ENCODE measurements around the gene PHLPP1.

Gene PHLPP1

DNA sequence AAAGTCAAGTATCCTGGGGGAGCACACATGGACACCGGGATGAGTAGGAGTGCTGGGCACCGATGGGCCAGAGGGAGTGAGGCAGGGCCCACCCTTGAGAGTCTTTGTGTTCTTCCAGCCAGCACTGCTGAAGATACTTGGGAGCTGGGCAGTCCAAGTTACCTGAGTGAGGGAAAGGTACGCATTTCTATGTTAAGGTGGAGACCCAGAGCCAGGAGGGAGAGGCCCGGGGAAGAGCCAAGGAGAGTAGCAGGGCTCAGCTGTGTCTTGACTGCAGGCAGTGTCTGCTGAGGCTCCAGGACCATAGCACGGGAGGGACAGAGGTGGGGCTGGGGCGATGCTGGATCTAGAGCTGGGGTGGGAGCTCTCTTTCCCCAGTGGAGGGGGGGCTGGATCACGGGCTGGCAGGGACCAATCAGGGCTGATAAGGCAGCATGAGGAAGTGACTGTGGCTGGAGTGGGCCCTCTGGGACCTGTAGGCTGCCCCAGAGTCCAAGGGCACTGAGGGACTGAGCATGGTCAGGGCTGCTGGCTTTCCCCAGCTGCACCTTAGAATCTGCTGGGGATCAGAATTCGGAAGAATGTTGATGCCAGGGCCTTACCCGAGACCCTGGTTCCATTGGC, 289.2 kb downstream of the PHLPP1 start:
- H2BK15ac ChIP-seq (ENCODE audit: low read length): no peak overlapping the region
- H2BK120ac ChIP-seq (ENCODE audit: low read depth, low read length): no peak overlapping the region
- no peak overlapping the region for H3K4me2 ChIP-seq (ENCODE audit: insufficient read depth, low read length, poor library complexity, severe bottlenecking)
- H3K79me1 ChIP-seq (ENCODE audit: low read depth, low read length): no peaks in the 10 kb centered on the region
- H2AK5ac ChIP-seq (ENCODE audit: low read depth, low read length): no peak overlapping the region
- H3K23ac ChIP-seq (ENCODE audit: low read depth, low read length, poor library complexity): no peak overlapping the region
- H3K9me3 ChIP-seq (replicated peaks in 1 of 2; ENCODE audit: control insufficient read depth in 2 of 2, insufficient read depth in 1 of 2, low read depth in 1 of 2, low read length in 2 of 2): no peaks in the 10 kb centered on the region
- no peak overlapping the region for H3K9ac ChIP-seq (ENCODE audit: low read depth, low read length, poor library complexity)
- H3K36me3 ChIP-seq (replicated peaks in 1 of 2; ENCODE audit: control insufficient read depth in 2 of 2, insufficient read depth in 2 of 2, low read length in 2 of 2): no peaks in the 10 kb centered on the region
- H3K18ac ChIP-seq (ENCODE audit: low read length): no peak overlapping the region
- DNase-seq (ENCODE audit: low spot score): no peak
- H4K8ac ChIP-seq (ENCODE audit: low read depth, low read length): no peak overlapping the region
- no peak overlapping the region for H4K91ac ChIP-seq (ENCODE audit: low read depth, low read length, poor library complexity)
- WGBS, 2 donors (ENCODE audit: extremely low coverage in 2 of 2, insufficient read length in 2 of 2, insufficient replicate concordance in 1 of 2): no CpG with 5 or more reads among the region's 9 CpGs
- H3K14ac ChIP-seq (ENCODE audit: low read length): no peak overlapping the region
- H2BK5ac ChIP-seq (ENCODE audit: low read length): no peak overlapping the region
- H2AFZ ChIP-seq (ENCODE audit: low read length): no peak overlapping the region
- no peaks in the 10 kb centered on the region for H3K4me1 ChIP-seq (ENCODE audit: control insufficient read depth in 2 of 2, insufficient read depth in 1 of 2, low read depth in 1 of 2, low read length in 2 of 2)
- no peak overlapping the region for H2BK12ac ChIP-seq (ENCODE audit: low read length)
- H3K4me3 ChIP-seq (ENCODE audit: low read length in 2 of 2): no peak overlapping the region
- no peak overlapping the region for H3K4ac ChIP-seq (ENCODE audit: low read length)
- H3K27ac ChIP-seq (replicated peaks; ENCODE audit: low read length): no peak overlapping the region
- peaks cover 0 to 3% (median 0%) of the 10 kb centered on the region in 3 experiments for H3K27me3 ChIP-seq (ENCODE audit: control insufficient read depth in 3 of 3, insufficient read depth in 3 of 3, low read depth in 1 of 3, low read length in 3 of 3)

DNA sequence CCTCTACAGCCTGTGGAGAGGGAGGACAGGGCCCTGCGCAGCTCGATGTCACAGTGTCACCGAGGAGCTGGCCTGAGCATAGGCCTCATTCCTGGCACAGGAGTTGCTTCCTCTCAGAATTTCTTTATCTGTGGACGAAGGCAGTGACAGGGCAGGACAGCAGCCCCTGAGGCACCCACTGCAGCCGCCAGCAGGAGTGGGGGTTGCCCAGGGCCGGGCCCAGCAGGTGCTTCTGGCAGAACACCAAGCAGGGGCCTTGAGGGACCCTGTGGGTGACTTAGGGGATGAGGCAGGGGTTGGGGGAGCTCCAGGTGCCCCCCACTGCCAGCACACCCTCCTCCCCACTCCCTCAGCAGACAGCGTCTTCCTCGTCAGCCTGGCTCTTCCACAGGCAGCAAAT, 290.0 kb downstream of the PHLPP1 start:
- Histone ChIP-seq H2AK5ac (ENCODE audit: low read depth, low read length) (peak overlapping the region; percentile 67), H3K36me3 (replicated peaks in 1 of 2; ENCODE audit: control insufficient read depth in 2 of 2, insufficient read depth in 2 of 2, low read length in 2 of 2) (no peaks in the 10 kb centered on the region), H2BK5ac (ENCODE audit: low read length) (no peak overlapping the region), H3K4me1 (ENCODE audit: control insufficient read depth in 2 of 2, insufficient read depth in 1 of 2, low read depth in 1 of 2, low read length in 2 of 2) (no peaks in the 10 kb centered on the region), H2BK120ac (ENCODE audit: low read depth, low read length) (no peak overlapping the region), H3K4me2 (ENCODE audit: insufficient read depth, low read length, poor library complexity, severe bottlenecking) (no peak overlapping the region), H3K27me3 (ENCODE audit: control insufficient read depth in 3 of 3, insufficient read depth in 3 of 3, low read depth in 1 of 3, low read length in 3 of 3) (peaks cover 0 to 3% (median 0%) of the 10 kb centered on the region in 3 experiments), H2BK15ac (ENCODE audit: low read length) (no peak overlapping the region), H2BK12ac (ENCODE audit: low read length) (no peak overlapping the region), H2AFZ (ENCODE audit: low read length) (no peak overlapping the region), H4K91ac (ENCODE audit: low read depth, low read length, poor library complexity) (peak overlapping the region; percentile 5), H3K23ac (ENCODE audit: low read depth, low read length, poor library complexity) (no peak overlapping the region), H3K4me3 (ENCODE audit: low read length in 2 of 2) (no peak overlapping the region), H3K14ac (ENCODE audit: low read length) (no peak overlapping the region), H3K18ac (ENCODE audit: low read length) (no peak overlapping the region), H3K79me1 (ENCODE audit: low read depth, low read length) (no peaks in the 10 kb centered on the region), H3K27ac (replicated peaks; ENCODE audit: low read length) (no peak overlapping the region), H4K8ac (ENCODE audit: low read depth, low read length) (no peak overlapping the region), H3K4ac (ENCODE audit: low read length) (peak overlapping the region; percentile 4), H3K9ac (ENCODE audit: low read depth, low read length, poor library complexity) (no peak overlapping the region), H3K9me3 (replicated peaks in 1 of 2; ENCODE audit: control insufficient read depth in 2 of 2, insufficient read depth in 1 of 2, low read depth in 1 of 2, low read length in 2 of 2) (no peaks in the 10 kb centered on the region)
- no peak for DNase-seq (ENCODE audit: low spot score)
- WGBS, 2 donors (ENCODE audit: extremely low coverage in 2 of 2, insufficient read length in 2 of 2, insufficient replicate concordance in 1 of 2): no CpG with 5 or more reads among the region's 8 CpGs

DNA sequence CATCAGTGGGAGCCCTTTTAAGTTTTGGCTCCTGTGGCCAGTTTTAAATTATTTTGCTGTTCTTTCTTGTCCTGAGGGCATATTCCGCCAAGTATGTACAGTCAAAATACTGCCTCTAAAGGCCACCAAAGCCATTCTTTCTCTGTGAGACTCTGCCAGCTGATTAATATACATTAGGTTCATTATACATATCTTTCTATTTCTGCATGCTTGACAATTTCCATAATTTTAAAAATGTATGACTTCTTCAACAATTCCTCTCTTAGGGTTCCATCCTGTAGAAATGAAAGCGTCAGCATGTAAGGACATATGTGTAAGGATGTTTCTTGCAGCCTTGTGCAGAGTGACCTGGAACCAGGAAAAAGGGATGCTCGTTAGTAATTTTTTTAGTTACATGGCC, 291.9 kb downstream of the PHLPP1 start:
- DNase-seq (ENCODE audit: low spot score): no peak
- Histone ChIP-seq H3K79me1 (ENCODE audit: low read depth, low read length) (no peaks in the 10 kb centered on the region), H3K9ac (ENCODE audit: low read depth, low read length, poor library complexity) (no peak overlapping the region), H2BK5ac (ENCODE audit: low read length) (no peak overlapping the region), H2BK120ac (ENCODE audit: low read depth, low read length) (no peak overlapping the region), H3K27me3 (ENCODE audit: control insufficient read depth in 3 of 3, insufficient read depth in 3 of 3, low read depth in 1 of 3, low read length in 3 of 3) (peaks cover 0 to 3% (median 0%) of the 10 kb centered on the region in 3 experiments), H2AK5ac (ENCODE audit: low read depth, low read length) (no peak overlapping the region), H2BK12ac (ENCODE audit: low read length) (no peak overlapping the region), H3K4me3 (ENCODE audit: low read length in 2 of 2) (no peak overlapping the region), H4K91ac (ENCODE audit: low read depth, low read length, poor library complexity) (no peak overlapping the region), H2BK15ac (ENCODE audit: low read length) (no peak overlapping the region), H3K4ac (ENCODE audit: low read length) (no peak overlapping the region), H3K23ac (ENCODE audit: low read depth, low read length, poor library complexity) (no peak overlapping the region), H2AFZ (ENCODE audit: low read length) (no peak overlapping the region), H3K14ac (ENCODE audit: low read length) (no peak overlapping the region), H3K27ac (replicated peaks; ENCODE audit: low read length) (no peak overlapping the region), H3K9me3 (replicated peaks in 1 of 2; ENCODE audit: control insufficient read depth in 2 of 2, insufficient read depth in 1 of 2, low read depth in 1 of 2, low read length in 2 of 2) (peaks cover 0 to 3% of the 10 kb centered on the region in 2 donors), H3K18ac (ENCODE audit: low read length) (no peak overlapping the region), H4K8ac (ENCODE audit: low read depth, low read length) (no peak overlapping the region), H3K36me3 (replicated peaks in 1 of 2; ENCODE audit: control insufficient read depth in 2 of 2, insufficient read depth in 2 of 2, low read length in 2 of 2) (no peaks in the 10 kb centered on the region), H3K4me1 (ENCODE audit: control insufficient read depth in 2 of 2, insufficient read depth in 1 of 2, low read depth in 1 of 2, low read length in 2 of 2) (no peaks in the 10 kb centered on the region), H3K4me2 (ENCODE audit: insufficient read depth, low read length, poor library complexity, severe bottlenecking) (no peak overlapping the region)
- no CpG with 5 or more reads among the region's 3 CpGs for WGBS, 2 donors (ENCODE audit: extremely low coverage in 2 of 2, insufficient read length in 2 of 2, insufficient replicate concordance in 1 of 2)

DNA sequence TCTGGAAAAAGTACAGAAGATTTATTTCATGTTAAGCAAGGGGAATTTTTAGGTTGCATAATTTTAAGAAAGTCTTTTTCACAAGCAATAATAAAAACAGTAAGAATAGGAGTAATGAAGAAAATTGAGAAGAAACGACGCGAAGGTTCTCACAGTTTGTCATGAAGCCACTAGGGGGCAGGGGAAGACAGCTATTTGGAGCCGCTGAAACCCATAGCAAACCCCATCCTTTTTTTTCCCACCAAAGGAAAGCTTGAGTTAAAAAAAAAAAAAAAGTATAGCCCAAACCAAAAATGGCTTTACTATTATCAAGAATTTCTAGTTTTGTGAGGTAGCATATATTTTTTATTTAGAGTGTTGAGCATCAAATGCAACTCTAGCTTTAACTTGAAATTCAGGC, 300.9 kb downstream of the PHLPP1 start:
- Histone ChIP-seq H2BK5ac (ENCODE audit: low read length) (no peak overlapping the region), H3K14ac (ENCODE audit: low read length) (no peak overlapping the region), H3K4me2 (ENCODE audit: insufficient read depth, low read length, poor library complexity, severe bottlenecking) (no peak overlapping the region), H2AFZ (ENCODE audit: low read length) (no peak overlapping the region), H3K4me1 (ENCODE audit: control insufficient read depth in 2 of 2, insufficient read depth in 1 of 2, low read depth in 1 of 2, low read length in 2 of 2) (no peaks in the 10 kb centered on the region), H4K8ac (ENCODE audit: low read depth, low read length) (no peak overlapping the region), H3K18ac (ENCODE audit: low read length) (no peak overlapping the region), H2AK5ac (ENCODE audit: low read depth, low read length) (no peak overlapping the region), H2BK12ac (ENCODE audit: low read length) (no peak overlapping the region), H3K4me3 (ENCODE audit: low read length in 2 of 2) (no peak overlapping the region), H2BK15ac (ENCODE audit: low read length) (no peak overlapping the region), H3K27ac (replicated peaks; ENCODE audit: low read length) (no peak overlapping the region), H3K4ac (ENCODE audit: low read length) (no peak overlapping the region), H3K79me1 (ENCODE audit: low read depth, low read length) (no peaks in the 10 kb centered on the region), H3K27me3 (ENCODE audit: control insufficient read depth in 3 of 3, insufficient read depth in 3 of 3, low read depth in 1 of 3, low read length in 3 of 3) (no peaks in the 10 kb centered on the region), H3K9ac (ENCODE audit: low read depth, low read length, poor library complexity) (no peak overlapping the region), H4K91ac (ENCODE audit: low read depth, low read length, poor library complexity) (no peak overlapping the region), H2BK120ac (ENCODE audit: low read depth, low read length) (no peak overlapping the region), H3K36me3 (replicated peaks in 1 of 2; ENCODE audit: control insufficient read depth in 2 of 2, insufficient read depth in 2 of 2, low read length in 2 of 2) (no peaks in the 10 kb centered on the region), H3K23ac (ENCODE audit: low read depth, low read length, poor library complexity) (no peak overlapping the region), H3K9me3 (replicated peaks in 1 of 2; ENCODE audit: control insufficient read depth in 2 of 2, insufficient read depth in 1 of 2, low read depth in 1 of 2, low read length in 2 of 2) (peaks cover 1 to 16% of the 10 kb centered on the region in 2 donors)
- peak; percentile 49 for DNase-seq (ENCODE audit: low spot score)
- no CpG with 5 or more reads among the region's 4 CpGs for WGBS, 2 donors (ENCODE audit: extremely low coverage in 2 of 2, insufficient read length in 2 of 2, insufficient replicate concordance in 1 of 2)

Data from neuronal stem cell (in vitro differentiated cells).